ENCODE results near the gene FUBP1.

GRCh38 chr1:78019024-78019423, 40.2 kb upstream of the FUBP1 start:
- no peak for TF ChIP-seq CTCF (IDR thresholded peaks at IDR 0.05 in 8 of 11, conservative IDR thresholded peaks at IDR 0.05 in 3 of 11)
- no peak for TF ChIP-seq POLR2AphosphoS5 (IDR thresholded peaks at IDR 0.05)
- TF ChIP-seq POLR2A (IDR thresholded peaks at IDR 0.05), result no peak

Data from spleen (tissue), 7 donors.